ENCODE measurements around the gene CMIP. TPM values are rescaled to one million over a fixed set of nuclear protein-coding genes. Genes with fewer than 3 reads are reported as not detected.

Gene CMIP
- total RNA-seq, 3 donors from 2014 or later = 73.3 to 127 (median 79.8) TPM

- Histone ChIP-seq H3K4me1 (ENCODE audit: low read depth) (peaks cover 7% of the 10 kb centered on the region), H3K4me3 (no peak overlapping the region), H3K36me3 (ENCODE audit: low read depth) (no peaks in the 10 kb centered on the region), H3K9me3 (no peaks in the 10 kb centered on the region)
- DNase-seq (no peak), ATAC-seq (no peak)
- no peak for TF ChIP-seq CTCF (IDR thresholded peaks at IDR 0.05)
- intact Hi-C loops (cut with DNase I, micrococcal nuclease) = no loop called here
Measured at GRCh38 chr16:81627024-81627423, 182.4 kb downstream of the CMIP start.

DNA sequence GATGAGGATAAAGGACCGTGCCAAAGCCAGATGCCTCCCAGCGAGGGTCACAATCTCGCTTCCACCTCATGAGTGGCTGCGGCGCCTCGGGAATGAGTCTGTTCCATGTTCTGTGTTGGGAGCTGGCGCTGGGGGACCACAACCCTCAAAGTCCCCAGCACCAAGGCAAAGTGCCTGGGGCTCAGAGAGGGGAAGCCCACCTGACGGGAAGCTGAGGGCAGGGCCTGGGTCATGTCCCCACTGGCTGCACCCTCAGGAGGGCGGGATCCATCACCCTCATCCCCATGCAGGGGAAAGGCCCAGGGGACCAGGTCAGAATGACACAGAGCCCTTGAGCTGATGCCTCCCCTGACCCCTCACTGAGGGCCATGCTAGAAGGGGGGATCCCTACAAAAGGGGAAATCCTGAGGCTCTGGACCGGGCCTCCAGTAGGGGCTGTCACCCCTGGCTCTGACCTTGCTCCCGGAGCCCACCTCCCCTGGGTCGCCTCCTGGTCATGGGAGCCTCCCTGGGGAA, 183.2 kb downstream of the CMIP start:
- H3K4me1 ChIP-seq (ENCODE audit: low read depth) = peaks cover 8% of the 10 kb centered on the region
- no peak for TF ChIP-seq CTCF (IDR thresholded peaks at IDR 0.05)
- ATAC-seq (no peak), DNase-seq (no peak)
- no peaks in the 10 kb centered on the region for H3K36me3 ChIP-seq (ENCODE audit: low read depth)
- H3K9me3 ChIP-seq = no peaks in the 10 kb centered on the region
- intact Hi-C loops (cut with DNase I, micrococcal nuclease) = no loop called here
- no peak overlapping the region for H3K4me3 ChIP-seq

GRCh38 chr16:81629034-81629802, 184.6 kb downstream of the CMIP start:
- TF ChIP-seq CTCF (IDR thresholded peaks at IDR 0.05) = no peak
- ATAC-seq (no peak), DNase-seq (no peak)
- Histone ChIP-seq H3K4me1 (ENCODE audit: low read depth) (peaks cover 16% of the 10 kb centered on the region), H3K36me3 (ENCODE audit: low read depth) (no peaks in the 10 kb centered on the region), H3K9me3 (no peaks in the 10 kb centered on the region), H3K4me3 (no peak overlapping the region)
- intact Hi-C loops (cut with DNase I, micrococcal nuclease) = no loop called here

DNA sequence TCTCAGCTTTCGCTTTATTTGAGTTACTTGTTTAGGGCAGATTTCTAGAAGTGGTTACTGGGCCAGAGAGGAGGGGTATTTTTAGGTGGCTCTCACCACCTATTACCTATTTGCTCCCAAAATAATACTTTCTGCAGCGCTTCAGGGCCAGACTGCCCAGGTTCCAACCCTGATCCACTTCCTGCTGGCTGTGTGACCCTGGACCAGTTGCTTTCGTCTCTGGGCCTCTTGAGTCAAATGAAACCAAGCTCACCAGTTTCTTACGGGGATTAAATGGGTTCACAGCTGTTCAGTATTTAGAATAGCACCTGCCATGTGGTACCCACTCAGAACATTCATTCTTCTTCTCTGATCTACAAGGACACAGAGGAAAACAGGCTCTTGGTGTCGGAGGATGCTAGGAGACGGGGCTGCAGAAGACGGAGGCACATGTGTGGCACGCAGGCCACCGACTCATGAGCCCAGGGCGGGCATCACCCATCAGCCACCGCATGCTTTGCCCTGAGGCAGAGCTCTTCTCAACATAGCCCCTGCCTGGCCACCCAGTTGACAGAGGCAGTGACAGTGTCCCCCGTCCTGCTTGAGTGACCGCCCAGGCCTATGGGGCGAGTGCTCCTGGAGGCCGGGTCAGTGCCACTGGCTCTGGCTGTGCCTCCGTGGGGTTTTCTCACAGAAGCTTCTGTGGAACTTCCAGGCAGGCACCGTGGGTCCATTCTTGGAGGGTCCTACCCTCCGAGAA, 185.5 kb downstream of the CMIP start:
- no peaks in the 10 kb centered on the region for H3K36me3 ChIP-seq (ENCODE audit: low read depth)
- DNase-seq = no peak
- no peak overlapping the region for H3K4me3 ChIP-seq
- H3K4me1 ChIP-seq (ENCODE audit: low read depth) = peaks cover 12% of the 10 kb centered on the region
- H3K9me3 ChIP-seq = no peaks in the 10 kb centered on the region
- intact Hi-C loops (cut with DNase I, micrococcal nuclease) = no loop called here
- ATAC-seq = no peak
- TF ChIP-seq CTCF (IDR thresholded peaks at IDR 0.05) = no peak

DNA sequence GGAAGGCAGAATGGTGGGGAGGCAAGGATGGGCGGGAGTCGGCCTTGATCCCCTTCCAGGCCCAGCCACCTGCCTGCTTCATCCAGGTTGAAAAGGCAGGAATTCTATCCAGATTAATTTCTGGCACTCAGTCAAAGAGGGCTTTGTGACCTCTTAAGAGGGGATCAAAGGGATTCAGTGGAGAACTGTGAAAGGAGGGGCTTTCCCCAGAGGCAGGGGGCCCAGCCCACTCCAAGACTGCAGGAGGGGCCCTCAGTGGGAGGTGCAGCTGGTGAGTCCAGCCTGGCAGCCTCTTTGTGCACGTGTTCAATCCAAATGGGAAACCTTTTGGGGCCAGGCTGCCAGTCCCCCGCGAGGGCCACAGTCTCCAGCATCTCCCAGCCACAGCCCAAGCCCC, 186.0 kb downstream of the CMIP start:
- intact Hi-C loops (cut with DNase I, micrococcal nuclease) = no loop called here
- no peak for DNase-seq
- peaks cover 10% of the 10 kb centered on the region for H3K4me1 ChIP-seq (ENCODE audit: low read depth)
- no peaks in the 10 kb centered on the region for H3K9me3 ChIP-seq
- no peak for ATAC-seq
- H3K4me3 ChIP-seq = no peak overlapping the region
- H3K36me3 ChIP-seq (ENCODE audit: low read depth) = no peaks in the 10 kb centered on the region
- no peak for TF ChIP-seq CTCF (IDR thresholded peaks at IDR 0.05)

Measured in mucosa of descending colon (tissue), 3 donors.